Measurements from ENCODE around the gene HSFX2.
"Not testable (repeated sequence)": the region's sequence is repeated elsewhere in the genome, so short reads cannot be mapped to it uniquely, and the experiment has no call there.

The HSFX2 gene

DNA sequence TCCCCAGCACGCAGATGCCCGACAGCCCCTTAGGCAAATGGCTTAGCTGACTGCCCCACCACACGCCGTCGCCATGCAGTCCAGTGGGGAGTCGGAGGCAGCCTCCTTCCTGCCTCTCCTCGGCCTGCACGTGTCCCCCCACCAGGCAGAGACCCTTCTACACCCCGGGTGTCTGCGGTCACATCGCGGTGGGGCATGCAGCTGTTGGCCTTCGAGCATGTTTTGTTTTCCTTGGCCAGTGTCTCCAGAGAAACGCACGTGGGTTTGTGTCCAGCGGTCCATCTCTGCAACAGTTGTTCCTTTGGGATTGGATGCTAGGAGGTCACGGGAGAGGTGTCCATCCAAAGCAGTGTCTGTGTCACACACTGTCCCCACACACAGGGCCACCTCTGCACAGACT lies at the start of gene HSFX2:
TSS of gene HSFX2 (minus strand) at position 101 of the 400 bp plus-strand sequence. CDS start 614 bp downstream, outside the sequence.
- FAIRE-seq; DNase-seq (ENCODE audit: extremely low spot score, insufficient read length, low read depth): not testable (repeated sequence)

DNA sequence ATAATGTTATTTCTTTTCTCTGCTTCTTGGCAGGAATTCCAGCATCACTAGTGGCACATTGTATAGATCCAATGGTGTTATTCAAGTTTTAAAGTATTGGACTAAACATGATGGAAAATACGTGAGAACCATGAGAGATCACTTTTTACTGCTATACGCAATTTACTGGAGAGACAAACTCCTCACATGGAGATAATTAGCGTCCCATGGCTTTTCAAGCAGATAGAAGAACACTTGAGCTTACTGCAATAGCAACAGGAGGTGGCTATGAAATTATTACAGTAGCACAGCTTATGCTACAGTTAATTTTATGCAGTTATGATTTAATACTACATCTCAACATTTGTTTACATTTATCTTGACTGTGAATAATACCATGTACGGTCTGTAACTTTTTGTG lies 48.4 kb upstream of the HSFX2 start:
- FAIRE-seq, result no peak

DNA sequence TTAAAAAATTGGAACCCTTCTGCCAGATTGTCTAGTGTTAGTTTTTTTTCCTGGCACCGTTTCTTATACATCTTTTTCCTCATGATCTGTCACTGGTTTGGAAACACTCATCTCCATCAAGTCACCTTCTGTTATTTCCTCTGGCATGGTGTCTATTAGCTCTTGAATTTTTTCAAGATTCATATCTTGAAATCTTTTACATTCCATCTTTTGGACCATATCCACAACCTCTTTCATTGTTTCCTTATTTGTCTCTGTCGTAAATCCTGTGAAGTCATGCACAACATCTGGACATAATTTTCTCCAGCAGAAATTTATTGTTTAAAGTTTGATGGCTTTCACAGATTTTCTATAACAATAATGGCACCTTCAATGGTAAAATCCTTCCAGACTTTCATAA lies 46.7 kb upstream of the HSFX2 start:
- DNase-seq (ENCODE audit: extremely low spot score, insufficient read length, low read depth), result no peak
- FAIRE-seq, result no peak

More for the DNA sequence above, 48.4 kb upstream of the HSFX2 start:
- DNase-seq (ENCODE audit: extremely low spot score, insufficient read length, low read depth), result no peak

- FAIRE-seq, result no peak
- DNase-seq (ENCODE audit: extremely low spot score, insufficient read length, low read depth), result no peak
Observed at GRCh38 chrX:149641432-149641831, 46.3 kb upstream of the HSFX2 start.

GRCh38 chrX:149639568-149639967 lies 44.5 kb upstream of the HSFX2 start:
- FAIRE-seq (no peak), DNase-seq (ENCODE audit: extremely low spot score, insufficient read length, low read depth) (no peak)

GRCh38 chrX:149638860-149639259 lies 43.7 kb upstream of the HSFX2 start:
- DNase-seq (ENCODE audit: extremely low spot score, insufficient read length, low read depth) (no peak), FAIRE-seq (no peak)

- no peak for FAIRE-seq
- no peak for DNase-seq (ENCODE audit: extremely low spot score, insufficient read length, low read depth)
Observed at GRCh38 chrX:149633511-149633910, 38.4 kb upstream of the HSFX2 start.

DNA sequence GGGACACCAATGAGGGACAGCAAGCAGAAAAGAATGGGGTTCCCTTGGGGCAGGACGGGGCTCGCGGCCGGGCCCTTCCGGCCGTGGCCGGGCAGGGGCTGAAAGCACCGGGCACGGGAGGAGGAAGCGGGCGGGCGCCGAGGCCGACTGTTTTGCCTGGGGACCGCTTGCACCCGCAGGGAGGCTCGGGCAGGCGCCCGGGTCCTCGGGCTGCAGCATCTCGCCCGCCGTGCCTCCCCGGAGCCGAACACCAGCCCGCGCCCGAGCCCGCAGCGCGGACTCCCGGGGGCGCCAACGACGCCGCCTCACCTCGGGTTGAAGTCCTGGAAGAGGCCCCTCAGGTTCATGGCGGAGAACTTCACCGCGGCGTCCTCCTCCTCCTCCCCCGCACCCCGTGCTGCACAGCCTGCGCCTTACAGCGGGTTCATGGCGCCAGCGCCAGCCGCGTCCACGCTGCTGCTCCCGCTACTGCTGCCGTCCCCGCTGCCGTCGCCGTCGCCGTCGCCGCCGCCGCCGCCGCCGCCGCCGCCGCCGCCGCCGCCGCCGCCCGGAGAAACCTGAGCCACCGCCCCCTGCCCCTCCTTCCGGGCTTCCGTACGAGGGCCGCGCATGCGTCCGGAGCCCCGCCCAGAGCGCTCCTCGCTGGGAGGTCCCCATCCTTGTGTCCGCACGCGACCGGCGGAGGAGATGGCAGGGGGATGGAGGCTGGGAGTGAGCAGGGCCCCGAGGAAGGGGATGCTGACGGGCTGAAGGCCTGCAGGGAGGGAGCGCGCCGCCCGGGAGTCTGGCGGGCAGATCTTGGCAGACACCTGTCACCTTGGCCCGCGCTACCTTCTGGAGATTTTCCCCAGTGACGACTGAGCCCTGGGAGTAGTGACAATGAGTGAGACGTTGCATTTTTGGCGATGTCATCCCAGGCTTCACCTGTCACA lies 36.4 kb upstream of the HSFX2 start, which contains the start of gene TMEM185A:
TSS of gene TMEM185A (minus strand) at position 559 of the 932 bp plus-strand sequence. CDS start at position 347, 212 bp downstream.
- DNase-seq (ENCODE audit: extremely low spot score, insufficient read length, low read depth) (peak; percentile 50), FAIRE-seq (peak; percentile 33)

DNA sequence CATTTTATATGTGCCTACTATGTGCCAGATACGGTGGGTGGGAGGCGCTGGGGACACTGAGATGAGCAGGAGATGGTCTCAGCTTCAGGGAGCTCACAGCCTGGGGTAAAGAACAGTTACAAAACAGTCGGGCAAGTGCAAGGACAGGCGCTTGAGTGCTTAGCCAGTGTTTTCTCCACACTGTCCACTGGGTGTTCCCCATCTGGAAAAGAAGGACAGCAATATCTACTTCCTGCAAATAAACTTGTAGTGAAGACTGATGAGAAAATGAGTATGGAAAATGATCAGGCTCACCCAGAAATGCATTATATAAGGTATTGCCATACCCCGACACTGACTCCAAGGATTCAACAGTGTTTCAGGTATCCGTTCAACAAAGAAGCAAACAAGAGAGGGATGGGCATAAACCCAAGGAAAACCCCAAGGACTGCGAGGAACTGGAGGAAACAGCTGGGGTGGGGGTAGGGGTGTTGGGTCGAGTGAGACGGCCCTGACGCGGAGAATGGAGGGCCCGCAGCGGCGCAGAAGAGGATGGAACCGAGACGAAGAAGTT lies 35.6 kb upstream of the HSFX2 start:
- no peak for DNase-seq (ENCODE audit: extremely low spot score, insufficient read length, low read depth)
- peak; percentile 44 for FAIRE-seq

- no peak for DNase-seq (ENCODE audit: extremely low spot score, insufficient read length, low read depth)
- no peak for FAIRE-seq
Observed at GRCh38 chrX:149629730-149630387, 34.7 kb upstream of the HSFX2 start.

- no peak for FAIRE-seq
- DNase-seq (ENCODE audit: extremely low spot score, insufficient read length, low read depth), result no peak
Observed at GRCh38 chrX:149628768-149629167, 33.7 kb upstream of the HSFX2 start.

GRCh38 chrX:149628280-149628679 lies 33.2 kb upstream of the HSFX2 start:
- FAIRE-seq (no peak), DNase-seq (ENCODE audit: extremely low spot score, insufficient read length, low read depth) (no peak)

DNA sequence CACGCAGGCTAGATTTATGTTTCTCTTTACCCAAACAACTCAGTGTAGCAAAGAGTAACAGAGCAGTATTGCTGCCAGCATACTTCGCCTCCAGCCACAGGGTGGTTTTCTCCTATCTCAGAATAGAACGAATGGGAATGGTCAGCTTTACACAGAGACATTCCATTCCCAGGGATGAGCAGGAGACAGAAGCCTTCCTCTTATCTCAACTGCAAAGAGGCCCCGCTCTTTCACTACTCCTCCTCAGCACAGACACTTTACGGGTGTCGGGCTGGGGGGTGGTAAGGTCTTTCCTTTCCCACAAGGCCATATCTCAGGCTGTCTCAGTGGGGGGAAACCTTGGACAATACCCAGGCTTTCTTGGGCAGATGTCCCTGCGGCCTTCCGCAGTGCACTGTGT lies 31.7 kb upstream of the HSFX2 start:
- not testable (repeated sequence) for FAIRE-seq; DNase-seq (ENCODE audit: extremely low spot score, insufficient read length, low read depth)

- DNase-seq (ENCODE audit: extremely low spot score, insufficient read length, low read depth); FAIRE-seq: not testable (repeated sequence)
Observed at GRCh38 chrX:149619662-149620061, 24.5 kb upstream of the HSFX2 start.

GRCh38 chrX:149618871-149619270 lies 23.8 kb upstream of the HSFX2 start:
- FAIRE-seq, result peak; percentile 35

GRCh38 chrX:149611623-149612175 lies 16.6 kb upstream of the HSFX2 start:
- no peak for DNase-seq (ENCODE audit: extremely low spot score, insufficient read length, low read depth)
- no peak for FAIRE-seq

More at GRCh38 chrX:149618871-149619270, 23.8 kb upstream of the HSFX2 start:
- DNase-seq (ENCODE audit: extremely low spot score, insufficient read length, low read depth), result no peak

DNA sequence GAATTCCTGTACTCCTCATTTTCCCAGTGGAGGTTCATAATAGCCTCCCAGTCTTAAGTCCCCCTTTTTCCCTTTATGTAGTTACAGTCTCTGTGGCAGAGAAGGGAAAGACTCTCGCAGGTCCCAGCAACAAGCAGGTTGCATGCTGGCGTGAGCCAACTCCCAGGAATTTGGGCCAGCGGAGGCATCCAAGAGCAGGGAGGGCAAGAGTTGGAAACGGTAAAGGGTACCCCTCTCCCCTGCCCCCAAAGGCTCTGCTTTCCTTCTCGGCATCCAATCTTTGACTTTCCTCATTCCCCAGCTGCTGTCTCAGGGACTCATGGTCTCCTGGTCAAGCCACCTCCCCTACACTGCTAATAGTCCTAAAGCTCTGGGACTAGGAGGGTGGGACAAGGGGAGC lies 15.4 kb upstream of the HSFX2 start:
- FAIRE-seq, result no peak
- DNase-seq (ENCODE audit: extremely low spot score, insufficient read length, low read depth), result no peak

GRCh38 chrX:149607699-149608098 lies 12.6 kb upstream of the HSFX2 start:
- FAIRE-seq (no peak), DNase-seq (ENCODE audit: extremely low spot score, insufficient read length, low read depth) (no peak)

GRCh38 chrX:149605248-149605885 lies 10.3 kb upstream of the HSFX2 start:
- not testable (repeated sequence) for DNase-seq (ENCODE audit: extremely low spot score, insufficient read length, low read depth); FAIRE-seq

- FAIRE-seq; DNase-seq (ENCODE audit: extremely low spot score, insufficient read length, low read depth): not testable (repeated sequence)
Observed at GRCh38 chrX:149598603-149599002, 3.5 kb upstream of the HSFX2 start.
